Cardiac septum (tissue), 1 donor: ENCODE results near the gene FAM174A. TPM values are rescaled to one million over a fixed set of nuclear protein-coding genes. Genes with fewer than 3 reads are reported as not detected.

ENCODE experiments used
- DNase-seq: peaks from one replicate; pipeline ENCODE4 v3.0.0-alpha.2; 2020; ENCODE audit warnings: low spot score
- intact Hi-C: fragments of 100-400 bp; cut with DNase I; formaldehyde crosslinking; loops from one replicate; pipeline ENCODE4 v1.14.0; 2022
- long read RNA-seq: library from polyadenylated mRNA; unstranded; transcript quantifications from one replicate; pipeline ENCODE4 v2.0.0, GENCODE V29; 2021
- total RNA-seq: library from RNA; stranded (reverse); fragmentation: NEBNext Ultra II Directional; extraction: Animal tissue kit (Norgen Biotek cat#: 25700); gene quantifications from one replicate; pipeline ENCODE4 v1.2.1, GENCODE V29; 2021
- donor health status: DM: no; HTN: no; CAD: no.

FAM174A gene
- total RNA-seq: 18.6 TPM
- long read RNA-seq, transcript FAM174A-201 (3 exons, 1,356 nt): major isoform, 33 of 38 reads
- long read RNA-seq, partial matches to known transcripts: 2 of 38 reads
- long read RNA-seq, other reads (novel, unspliced or antisense): 3 of 38 reads

GRCh38 chr5:100535060-100536005 lies at the start of gene FAM174A:
Gene FAM174A (plus strand): TSS chr5:100535374. CDS start chr5:100535531, 157 bp downstream.
- intact Hi-C loops: loop anchor here (5.0 kb wide), 2 partner anchors 42 to 367 kb away; partner anchors contain the start of gene ST8SIA4
- peak; percentile 99 for DNase-seq

- intact Hi-C loops: no loop called here
- no peak for DNase-seq
Measured at GRCh38 chr5:100493996-100494395, 41.2 kb upstream of the FAM174A start.

GRCh38 chr5:100496296-100496695 lies 38.9 kb upstream of the FAM174A start:
- intact Hi-C loops: no loop called here
- DNase-seq: no peak

- no peak for DNase-seq
- intact Hi-C loops: no loop called here
Measured at GRCh38 chr5:100502684-100503083, 32.5 kb upstream of the FAM174A start.

- intact Hi-C loops: no loop called here
- DNase-seq: no peak
Measured at GRCh38 chr5:100505984-100506670, 29.0 kb upstream of the FAM174A start.

- intact Hi-C loops: no loop called here
- no peak for DNase-seq
Measured at GRCh38 chr5:100516285-100516684, 18.9 kb upstream of the FAM174A start.

GRCh38 chr5:100517301-100517974 lies 17.7 kb upstream of the FAM174A start:
- peak; percentile 73 for DNase-seq
- intact Hi-C loops: no loop called here

GRCh38 chr5:100518377-100518776 lies 16.8 kb upstream of the FAM174A start:
- intact Hi-C loops: no loop called here
- DNase-seq: no peak

GRCh38 chr5:100519075-100519474 lies 16.1 kb upstream of the FAM174A start:
- intact Hi-C loops: no loop called here
- no peak for DNase-seq

- no peak for DNase-seq
- intact Hi-C loops: no loop called here
Measured at GRCh38 chr5:100520348-100520747, 14.8 kb upstream of the FAM174A start.

GRCh38 chr5:100537946-100538345 lies 2.8 kb downstream of the FAM174A start:
- DNase-seq: no peak
- intact Hi-C loops: loop anchor here (5.0 kb wide), 2 partner anchors 39 to 364 kb away; partner anchors contain the start of gene ST8SIA4

GRCh38 chr5:100539519-100539918 lies 4.3 kb downstream of the FAM174A start:
- intact Hi-C loops: loop anchor here (5.0 kb wide), 2 partner anchors 38 to 363 kb away; partner anchors contain the start of gene ST8SIA4
- DNase-seq: no peak

- intact Hi-C loops: no loop called here
- no peak for DNase-seq
Measured at GRCh38 chr5:100542086-100542485, 6.9 kb downstream of the FAM174A start.

- DNase-seq: no peak
- intact Hi-C loops: no loop called here
Measured at GRCh38 chr5:100546001-100546400, 10.8 kb downstream of the FAM174A start.

- intact Hi-C loops: no loop called here
- no peak for DNase-seq
Measured at GRCh38 chr5:100550531-100551051, 15.4 kb downstream of the FAM174A start.

- DNase-seq: no peak
- intact Hi-C loops: no loop called here
Measured at GRCh38 chr5:100551183-100551582, 16.0 kb downstream of the FAM174A start.

GRCh38 chr5:100553209-100553608 lies 18.0 kb downstream of the FAM174A start:
- DNase-seq: no peak
- intact Hi-C loops: no loop called here

GRCh38 chr5:100560860-100561259 lies 25.7 kb downstream of the FAM174A start:
- no peak for DNase-seq
- intact Hi-C loops: no loop called here

- intact Hi-C loops: no loop called here
- no peak for DNase-seq
Measured at GRCh38 chr5:100562821-100563220, 27.6 kb downstream of the FAM174A start.
